Measurements from ENCODE around the gene CHD8.
"Not testable (repeated sequence)": the region's sequence is repeated elsewhere in the genome, so short reads cannot be mapped to it uniquely, and the experiment has no call there.

The CHD8 gene, protein sequence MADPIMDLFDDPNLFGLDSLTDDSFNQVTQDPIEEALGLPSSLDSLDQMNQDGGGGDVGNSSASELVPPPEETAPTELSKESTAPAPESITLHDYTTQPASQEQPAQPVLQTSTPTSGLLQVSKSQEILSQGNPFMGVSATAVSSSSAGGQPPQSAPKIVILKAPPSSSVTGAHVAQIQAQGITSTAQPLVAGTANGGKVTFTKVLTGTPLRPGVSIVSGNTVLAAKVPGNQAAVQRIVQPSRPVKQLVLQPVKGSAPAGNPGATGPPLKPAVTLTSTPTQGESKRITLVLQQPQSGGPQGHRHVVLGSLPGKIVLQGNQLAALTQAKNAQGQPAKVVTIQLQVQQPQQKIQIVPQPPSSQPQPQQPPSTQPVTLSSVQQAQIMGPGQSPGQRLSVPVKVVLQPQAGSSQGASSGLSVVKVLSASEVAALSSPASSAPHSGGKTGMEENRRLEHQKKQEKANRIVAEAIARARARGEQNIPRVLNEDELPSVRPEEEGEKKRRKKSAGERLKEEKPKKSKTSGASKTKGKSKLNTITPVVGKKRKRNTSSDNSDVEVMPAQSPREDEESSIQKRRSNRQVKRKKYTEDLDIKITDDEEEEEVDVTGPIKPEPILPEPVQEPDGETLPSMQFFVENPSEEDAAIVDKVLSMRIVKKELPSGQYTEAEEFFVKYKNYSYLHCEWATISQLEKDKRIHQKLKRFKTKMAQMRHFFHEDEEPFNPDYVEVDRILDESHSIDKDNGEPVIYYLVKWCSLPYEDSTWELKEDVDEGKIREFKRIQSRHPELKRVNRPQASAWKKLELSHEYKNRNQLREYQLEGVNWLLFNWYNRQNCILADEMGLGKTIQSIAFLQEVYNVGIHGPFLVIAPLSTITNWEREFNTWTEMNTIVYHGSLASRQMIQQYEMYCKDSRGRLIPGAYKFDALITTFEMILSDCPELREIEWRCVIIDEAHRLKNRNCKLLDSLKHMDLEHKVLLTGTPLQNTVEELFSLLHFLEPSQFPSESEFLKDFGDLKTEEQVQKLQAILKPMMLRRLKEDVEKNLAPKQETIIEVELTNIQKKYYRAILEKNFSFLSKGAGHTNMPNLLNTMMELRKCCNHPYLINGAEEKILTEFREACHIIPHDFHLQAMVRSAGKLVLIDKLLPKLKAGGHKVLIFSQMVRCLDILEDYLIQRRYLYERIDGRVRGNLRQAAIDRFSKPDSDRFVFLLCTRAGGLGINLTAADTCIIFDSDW (N-terminal part only)

DNA sequence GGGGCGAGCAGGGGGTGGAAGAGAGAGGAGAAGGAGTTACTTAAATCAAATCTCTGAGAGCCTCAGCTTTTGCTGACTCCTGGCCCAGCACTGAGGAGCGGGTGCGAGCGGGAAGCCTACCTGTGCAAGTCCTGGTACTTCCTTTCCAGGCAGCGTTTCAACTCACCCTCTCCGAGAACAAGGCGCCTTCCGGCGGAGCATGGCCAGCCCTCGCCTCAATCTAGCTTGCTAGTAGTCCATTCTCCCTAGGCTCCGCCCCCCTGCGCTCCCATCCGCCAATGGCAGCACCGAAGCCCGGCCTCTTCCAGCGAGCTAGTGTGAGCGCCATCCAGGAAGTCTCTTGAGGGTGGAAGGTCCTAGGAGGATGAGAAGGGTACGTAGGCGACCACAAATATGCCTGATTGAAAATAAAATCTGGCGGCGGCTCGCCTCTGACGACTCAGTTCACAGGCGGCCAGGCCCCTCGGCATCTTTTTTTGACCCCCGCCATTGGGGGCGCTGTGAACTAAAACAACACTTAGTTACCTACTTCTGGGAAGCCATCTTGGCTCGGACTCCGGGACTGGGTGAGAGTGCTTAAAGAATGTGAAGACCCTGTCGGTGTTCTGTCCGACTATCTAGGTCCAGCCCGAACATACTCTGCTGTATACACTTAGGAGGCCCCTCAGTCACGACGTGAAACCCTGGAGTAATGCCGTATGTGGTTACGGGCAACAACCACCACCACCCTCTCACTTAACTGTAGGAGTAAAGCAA lies at the start of gene CHD8:
CHD8 (minus strand) TSS at position 212 of the 756 bp plus-strand sequence. CDS start 24,480 bp downstream, outside the sequence.
- peak; percentile 96 for DNase-seq

- DNase-seq = no peak
Measured at GRCh38 chr14:21505012-21505553, 49.2 kb upstream of the CHD8 start.

DNA sequence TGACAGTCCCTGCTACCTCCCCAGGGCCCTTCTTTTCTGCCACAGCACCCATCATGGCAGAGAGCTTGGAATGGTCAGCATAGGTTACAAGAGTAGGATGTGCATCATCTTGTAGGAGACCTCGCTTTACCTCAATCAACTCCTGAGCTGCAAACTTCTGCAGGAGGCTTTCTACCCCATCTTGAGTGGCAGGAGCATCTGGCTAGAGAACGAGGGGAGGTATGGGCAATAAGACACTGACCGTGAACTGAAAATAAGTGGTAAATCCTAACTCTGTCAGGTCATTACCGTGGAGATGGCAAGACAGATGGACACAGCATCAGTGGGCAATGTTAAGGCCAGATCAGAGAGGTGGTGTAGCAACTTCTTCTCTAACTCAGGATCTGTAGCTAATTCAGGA lies 47.5 kb upstream of the CHD8 start:
- DNase-seq = no peak

- no peak for DNase-seq
Measured at GRCh38 chr14:21501568-21501967, 45.6 kb upstream of the CHD8 start.

GRCh38 chr14:21498540-21499526 lies 42.9 kb upstream of the CHD8 start:
- DNase-seq = no peak

- no peak for DNase-seq
Measured at GRCh38 chr14:21496453-21496852, 40.5 kb upstream of the CHD8 start.

GRCh38 chr14:21494902-21495762 lies 39.2 kb upstream of the CHD8 start:
- DNase-seq = no peak

GRCh38 chr14:21486640-21487087 lies 30.7 kb upstream of the CHD8 start:
- no peak for DNase-seq

- peak; percentile 91 for DNase-seq
Measured at GRCh38 chr14:21476925-21477681, 21.2 kb upstream of the CHD8 start, which contains the start of the genes RAB2B and TOX4. Gene RAB2B (minus strand): TSS chr14:21476959. CDS start chr14:21476872, 87 bp downstream. Gene TOX4 (plus strand): TSS chr14:21477195. CDS start chr14:21477279, 84 bp downstream.

GRCh38 chr14:21476523-21476924 lies 20.6 kb upstream of the CHD8 start:
- peak; percentile 85 for DNase-seq

GRCh38 chr14:21475767-21476522 lies 20.0 kb upstream of the CHD8 start:
- DNase-seq = no peak

DNA sequence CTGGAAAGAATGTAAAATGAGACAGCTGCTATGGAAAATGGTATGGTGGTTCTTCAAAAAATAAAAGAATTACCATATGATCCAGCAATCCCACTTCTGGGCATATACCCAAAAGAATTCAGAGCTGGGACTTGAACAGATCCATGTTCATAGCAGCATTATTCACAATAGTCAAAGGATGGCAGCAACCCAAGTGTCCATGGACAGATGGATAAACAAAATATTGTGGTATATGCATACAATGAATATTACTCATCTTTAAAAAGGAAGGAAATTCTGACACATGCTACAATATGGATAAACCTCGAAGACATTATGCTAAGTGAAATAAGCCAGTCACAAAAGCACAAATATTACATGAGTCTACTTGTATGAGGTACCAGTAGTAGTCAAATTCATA lies 11.7 kb upstream of the CHD8 start:
- DNase-seq = no peak

DNA sequence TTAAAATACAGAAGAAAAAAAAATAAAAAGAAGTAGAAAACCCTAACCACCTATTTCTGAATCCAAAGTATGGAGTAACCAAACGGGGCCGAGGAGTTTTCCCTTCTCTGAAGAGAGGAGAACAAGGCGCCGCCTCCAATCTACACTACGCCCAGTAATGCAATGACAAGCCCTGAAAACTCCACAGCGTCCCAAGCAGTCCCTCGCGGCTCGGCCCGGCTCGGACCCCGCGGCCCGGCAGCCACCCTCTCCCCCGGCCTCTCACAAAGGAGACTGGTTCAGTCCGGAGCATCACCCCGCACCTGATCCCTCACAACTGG lies 371 bp downstream of the CHD8 start:
- no peak for DNase-seq

- no peak for DNase-seq
Measured at GRCh38 chr14:21454843-21455544, 929 bp downstream of the CHD8 start.

DNA sequence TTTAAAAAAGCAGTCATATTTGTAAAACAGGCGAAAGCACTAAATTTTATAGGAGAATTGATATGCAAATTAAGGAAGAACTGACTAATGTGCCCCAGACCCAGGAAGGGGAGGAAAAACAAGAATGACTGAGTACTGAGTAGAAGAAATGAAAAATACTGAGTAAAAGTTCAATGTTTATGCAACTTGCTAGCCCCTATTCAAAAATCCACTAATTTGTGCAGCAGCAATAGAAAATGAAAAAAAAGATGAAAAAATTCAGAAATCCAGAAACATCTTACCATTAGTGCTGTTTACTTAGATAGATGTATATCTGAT lies 6.1 kb downstream of the CHD8 start:
- no peak for DNase-seq

GRCh38 chr14:21442657-21443056 lies 13.3 kb downstream of the CHD8 start:
- not testable (repeated sequence) for DNase-seq

DNA sequence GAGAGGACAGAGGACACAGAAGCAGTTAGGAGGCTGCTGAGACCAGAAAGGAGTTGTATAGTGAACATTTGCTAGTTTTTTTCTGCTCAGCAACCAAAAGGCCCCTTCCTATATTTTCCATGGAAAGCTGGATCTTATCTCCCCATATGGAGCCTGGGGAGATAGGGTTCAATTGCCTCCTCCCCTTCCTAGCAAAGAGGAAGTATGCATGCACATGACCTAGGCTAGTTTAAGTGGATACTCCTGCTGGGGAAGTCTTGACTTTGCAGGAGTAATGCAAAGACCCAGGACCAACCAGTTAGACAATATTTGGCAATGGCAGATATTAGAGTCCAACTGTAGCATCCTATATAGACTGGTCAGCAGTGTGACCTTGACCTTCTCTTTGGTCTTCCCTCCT lies 15.1 kb downstream of the CHD8 start:
- DNase-seq = no peak

All from activated T-cell treated with anti-CD3 and anti-CD28 coated beads, Interleukin-2, amount 50 U/mL, for 1 hour (primary cell).